SK-N-SH (cell line): ENCODE data around the gene PCDHGA2. TPM values are rescaled to one million over a fixed set of nuclear protein-coding genes. Genes with fewer than 3 reads are reported as not detected.
"Not testable (repeated sequence)": the region's sequence is repeated elsewhere in the genome, so short reads cannot be mapped to it uniquely, and the experiment has no call there.

Source experiments
- CTCF ChIA-PET: fragments of 300-600, 350-600 bp; formaldehyde crosslinking; extraction: SDS; loops from one replicate; lab custom pipeline; 2021; lab: Yijun Ruan, JAX
- POLR2A ChIA-PET: fragments of 350-600 bp; sonication (Branson Sonifier 250); formaldehyde crosslinking; extraction: SDS; loops from one replicate; lab custom pipeline; 2020; ENCODE audit warnings: antibody characterized with exemption, inconsistent platforms; lab: Yijun Ruan, JAX
- DNase-seq: peaks from one replicate; pipeline ENCODE4 v3.0.0; 2012
- H2AFZ ChIP-seq: fragments of 200-600 bp; sonication (generic); 2 replicates; pipeline ENCODE4 v1.8.1; 2016; ENCODE audit warnings: antibody characterized with exemption, mild to moderate bottlenecking, low read depth
- H3F3A ChIP-seq: fragments of 200-600 bp; sonication (generic); replicated peaks from 2 replicates; pipeline ENCODE3; 2016; ENCODE audit warnings: antibody characterized with exemption, mild to moderate bottlenecking; ENCODE audit not compliant: insufficient read depth
- H3K27ac ChIP-seq, 2 experiments: fragments of 200-500 bp in 1 of 2; fragments of 200-600 bp in 1 of 2; sonication (Bioruptor generic) in 1 of 2; sonication (generic), shearing (Covaris generic) in 1 of 2; 2 replicates each; pipeline versions ENCODE4 v1.5.1 to v1.6.1; 2014 to 2016; ENCODE audit warnings: low read depth in 2 of 2, inconsistent platforms in 1 of 2, low read length in 1 of 2, mild to moderate bottlenecking in 1 of 2, mixed read lengths in 1 of 2
- H3K27me3 ChIP-seq: fragments of 200-600 bp; sonication (generic), shearing (Covaris generic); 2 replicates; pipeline ENCODE4 v1.6.1; 2016; ENCODE audit warnings: mixed run types; ENCODE audit not compliant: insufficient read depth
- H3K36me3 ChIP-seq, 2 experiments: fragments of 200-500 bp in 1 of 2; fragments of 200-600 bp in 1 of 2; sonication (Bioruptor generic) in 1 of 2; sonication (generic) in 1 of 2; replicated peaks in 1 of 2; 2 replicates each; pipeline versions ENCODE3 to v1.5.1; 2014 to 2016; ENCODE audit warnings: low read length in 1 of 2, mild to moderate bottlenecking in 1 of 2; ENCODE audit not compliant: insufficient read depth in 2 of 2, control insufficient read depth in 1 of 2
- H3K4me1 ChIP-seq, 2 experiments: fragments of 200-500 bp in 1 of 2; fragments of 200-600 bp in 1 of 2; sonication (Bioruptor generic) in 1 of 2; sonication (generic), shearing (Covaris generic) in 1 of 2; 2 replicates each; pipeline versions ENCODE4 v1.5.1 to v1.6.1; 2014 to 2016; ENCODE audit warnings: low read depth in 1 of 2, low read length in 1 of 2, mixed run types in 1 of 2; ENCODE audit not compliant: insufficient read depth in 2 of 2, control insufficient read depth in 1 of 2
- H3K4me2 ChIP-seq: fragments of 200-600 bp; sonication (generic), shearing (Covaris generic); 2 replicates; pipeline ENCODE4 v1.6.1; 2017; ENCODE audit warnings: mixed run types
- H3K4me3 ChIP-seq, 2 experiments: fragments of 200-500 bp in 1 of 2; fragments of 200-600 bp in 1 of 2; sonication (Bioruptor generic) in 1 of 2; sonication (generic), shearing (Covaris generic) in 1 of 2; 2 replicates each; pipeline versions ENCODE4 v1.5.1 to v1.8.1; 2014 to 2016; ENCODE audit warnings: low read depth in 2 of 2, inconsistent platforms in 1 of 2, low read length in 1 of 2, mild to moderate bottlenecking in 1 of 2, mixed read lengths in 1 of 2, moderate library complexity in 1 of 2
- H3K79me2 ChIP-seq: fragments of 200-600 bp; sonication (generic); 2 replicates; pipeline ENCODE4 v1.8.1; 2017; ENCODE audit warnings: mild to moderate bottlenecking; ENCODE audit not compliant: insufficient read depth
- H3K9ac ChIP-seq: fragments of 200-600 bp; sonication (generic); 2 replicates; pipeline ENCODE4 v1.6.1; 2017; ENCODE audit warnings: mixed run types
- H3K9me2 ChIP-seq: fragments of 200-600 bp; sonication (generic); 2 replicates; pipeline ENCODE4 v1.6.1; 2017; ENCODE audit warnings: mixed run types
- H3K9me3 ChIP-seq: fragments of 200-600 bp; sonication (generic); 2 replicates; pipeline ENCODE4 v1.6.1; 2017; ENCODE audit warnings: mixed run types, mild to moderate bottlenecking, moderate library complexity
- H4K20me1 ChIP-seq: fragments of 200-600 bp; sonication (generic); 2 replicates; pipeline ENCODE4 v1.6.1; 2017; ENCODE audit warnings: mild to moderate bottlenecking, mixed run types; ENCODE audit not compliant: insufficient read depth
- CHD2 ChIP-seq: fragments of 150-350 bp; IDR thresholded peaks from 2 replicates; pipeline ENCODE4 v1.6.1; 2018; ENCODE audit warnings: low read length; ENCODE audit not compliant: partially characterized antibody
- EZH2phosphoT487 ChIP-seq: fragments of 200-600 bp; sonication (generic); IDR thresholded peaks from 2 replicates; pipeline ENCODE4 v1.6.1; 2017; ENCODE audit warnings: low read depth, mixed run types, mild to moderate bottlenecking, antibody characterized with exemption, moderate library complexity, borderline replicate concordance
- FOXJ3 ChIP-seq: sonication (generic); formaldehyde crosslinking; IDR thresholded peaks from 2 replicates; pipeline ENCODE4 v1.5.1; 2020; ENCODE audit warnings: mild to moderate bottlenecking, missing genetic modification reagents
- GATA2 ChIP-seq: sonication (generic); formaldehyde crosslinking; IDR thresholded peaks from 2 replicates; pipeline ENCODE4 v1.5.0; 2020; ENCODE audit warnings: mild to moderate bottlenecking, missing genetic modification reagents
- JUND ChIP-seq: IDR thresholded peaks from 2 replicates; pipeline ENCODE4 v1.4.0; 2012
- MAX ChIP-seq: IDR thresholded peaks from 2 replicates; pipeline ENCODE4 v1.4.0; 2012; ENCODE audit warnings: low read depth
- MXI1 ChIP-seq: IDR thresholded peaks from 2 replicates; pipeline ENCODE4 v1.6.1; 2012; ENCODE audit warnings: mild to moderate bottlenecking, low read depth, low read length, improper control_type of control experiment
- NRF1 ChIP-seq: IDR thresholded peaks from 2 replicates; pipeline ENCODE4 v1.6.1; 2012; ENCODE audit warnings: low read depth, mild to moderate bottlenecking, low read length
- POLR2AphosphoS5 ChIP-seq: IDR thresholded peaks from 2 replicates; pipeline ENCODE4 v1.6.1; 2012; ENCODE audit warnings: low read depth, low read length
- RAD21 ChIP-seq: IDR thresholded peaks from 2 replicates; pipeline ENCODE4 v1.6.1; 2012; ENCODE audit warnings: mild to moderate bottlenecking, low read length
- RCOR1 ChIP-seq: fragments of 150-350 bp; IDR thresholded peaks from 2 replicates; pipeline ENCODE4 v1.6.1; 2017; ENCODE audit warnings: antibody characterized with exemption, low read length
- RXRA ChIP-seq: IDR thresholded peaks from 2 replicates; pipeline ENCODE4 v1.4.0; 2012; ENCODE audit warnings: low read depth, mild to moderate bottlenecking, borderline replicate concordance
- SMC3 ChIP-seq: IDR thresholded peaks from 2 replicates; pipeline ENCODE4 v1.6.1; 2012; ENCODE audit warnings: low read depth, low read length, improper control_type of control experiment
- USF2 ChIP-seq: fragments of 150-350 bp; IDR thresholded peaks from 2 replicates; pipeline ENCODE4 v1.6.1; 2017; ENCODE audit warnings: antibody characterized with exemption, low read length, low read depth, borderline replicate concordance
- YY1 ChIP-seq: IDR thresholded peaks from 2 replicates; pipeline ENCODE4 v1.4.0; 2012; ENCODE audit warnings: low read depth, mild to moderate bottlenecking
- WGBS: methylation state at CpG from one replicate; pipeline ENCODE4 v1.1.6; 2017; ENCODE audit warnings: low lambda C conversion rate; 5-methylcytosine and 5-hydroxymethylcytosine counted together
- polyA plus RNA-seq, 3 experiments: library from polyadenylated mRNA; depleted of rRNA; stranded (reverse); fragments of >200 nt; gene quantifications; 2 replicates each; pipeline ENCODE4 v1.2.3, GENCODE V29; 2012
- TF ChIP-seq, protein P1 (sequence below): fragments of 200-600 bp; sonication (generic); IDR thresholded peaks from 2 replicates; pipeline ENCODE4 v1.6.1; 2017; ENCODE audit warnings: antibody characterized with exemption, mild to moderate bottlenecking, moderate library complexity
- TF ChIP-seq, protein P2 (sequence below): IDR thresholded peaks from 2 replicates; pipeline ENCODE4; 2012

The PCDHGA2 gene
- polyA plus RNA-seq, 1 of the 3 experiments (the other 2 are of a cell fraction): 1.4 TPM

DNA sequence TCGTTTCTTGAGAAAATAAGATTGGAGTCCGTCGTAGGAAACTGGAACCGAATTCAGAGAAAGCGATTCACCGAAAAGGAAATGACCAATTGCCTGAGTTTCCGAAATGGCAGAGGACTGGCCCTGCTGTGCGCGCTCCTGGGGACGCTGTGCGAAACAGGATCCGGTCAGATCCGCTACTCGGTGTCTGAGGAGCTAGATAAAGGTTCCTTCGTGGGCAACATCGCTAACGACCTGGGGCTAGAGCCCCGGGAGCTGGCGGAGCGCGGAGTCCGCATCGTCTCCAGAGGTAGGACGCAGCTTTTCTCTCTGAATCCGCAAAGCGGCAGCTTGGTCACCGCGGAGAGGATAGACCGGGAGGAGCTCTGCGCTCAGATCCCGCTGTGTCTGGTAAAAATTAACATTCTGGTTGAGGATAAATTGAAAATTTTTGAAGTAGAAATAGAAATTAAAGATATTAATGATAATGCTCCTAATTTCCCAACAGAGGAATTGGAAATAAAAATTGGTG is 5.4 kb downstream of the PCDHGA2 start:
- H3K9me3 ChIP-seq: no peaks in the 10 kb centered on the region
- no peaks in the 10 kb centered on the region for H3K79me2 ChIP-seq
- WGBS: 64% methylated on average over 31 of the region's 31 CpGs
- no peaks in the 10 kb centered on the region for H3K27me3 ChIP-seq
- H3K9me2 ChIP-seq: no peaks in the 10 kb centered on the region
- H4K20me1 ChIP-seq: no peaks in the 10 kb centered on the region
- no peak overlapping the region for H3K9ac ChIP-seq
- H3K4me2 ChIP-seq: no peak overlapping the region
- POLR2A ChIA-PET: no interaction called here
- TF ChIP-seq, protein P1, sequence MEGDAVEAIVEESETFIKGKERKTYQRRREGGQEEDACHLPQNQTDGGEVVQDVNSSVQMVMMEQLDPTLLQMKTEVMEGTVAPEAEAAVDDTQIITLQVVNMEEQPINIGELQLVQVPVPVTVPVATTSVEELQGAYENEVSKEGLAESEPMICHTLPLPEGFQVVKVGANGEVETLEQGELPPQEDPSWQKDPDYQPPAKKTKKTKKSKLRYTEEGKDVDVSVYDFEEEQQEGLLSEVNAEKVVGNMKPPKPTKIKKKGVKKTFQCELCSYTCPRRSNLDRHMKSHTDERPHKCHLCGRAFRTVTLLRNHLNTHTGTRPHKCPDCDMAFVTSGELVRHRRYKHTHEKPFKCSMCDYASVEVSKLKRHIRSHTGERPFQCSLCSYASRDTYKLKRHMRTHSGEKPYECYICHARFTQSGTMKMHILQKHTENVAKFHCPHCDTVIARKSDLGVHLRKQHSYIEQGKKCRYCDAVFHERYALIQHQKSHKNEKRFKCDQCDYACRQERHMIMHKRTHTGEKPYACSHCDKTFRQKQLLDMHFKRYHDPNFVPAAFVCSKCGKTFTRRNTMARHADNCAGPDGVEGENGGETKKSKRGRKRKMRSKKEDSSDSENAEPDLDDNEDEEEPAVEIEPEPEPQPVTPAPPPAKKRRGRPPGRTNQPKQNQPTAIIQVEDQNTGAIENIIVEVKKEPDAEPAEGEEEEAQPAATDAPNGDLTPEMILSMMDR: 0 out of 2 replicates have a peak, but pooled peaks have one; percentile 4
- no peak for TF ChIP-seq YY1
- no peak for TF ChIP-seq SMC3
- TF ChIP-seq, all 33 proteins: peak for 1
- Histone ChIP-seq H3K36me3 (no peaks in the 10 kb centered on the region), H2AFZ (peak overlapping the region; percentile 50; the same call in 1 of the 2 replicates), H3F3A (no peaks in the 10 kb centered on the region), H3K4me3 (no peak overlapping the region; a peak in 1 of 4 replicates), H3K4me1 (no peaks in the 10 kb centered on the region), H3K27ac (no peak overlapping the region)
- CTCF ChIA-PET: interaction anchor here (0.7 to 2.0 kb wide), 5 partner anchors 14 to 220 kb away, joined by 3 to 8 read pairs (median 3); partner anchors contain the start of genes PCDHGA1, PCDHGA7 and PCDHGB7
- DNase-seq: no peak

GRCh38 chr5:141345327-141345726 is 6.8 kb downstream of the PCDHGA2 start:
- TF ChIP-seq EZH2phosphoT487 (no peak), USF2 (no peak), RAD21 (no peak), FOXJ3 (CRISPR knock-in tag) (no peak), RCOR1 (no peak), JUND (no peak), RXRA (no peak), CHD2 (no peak), POLR2AphosphoS5 (no peak), MXI1 (no peak), GATA2 (CRISPR knock-in tag) (no peak), NRF1 (no peak), MAX (no peak)
- TF ChIP-seq, protein P2, sequence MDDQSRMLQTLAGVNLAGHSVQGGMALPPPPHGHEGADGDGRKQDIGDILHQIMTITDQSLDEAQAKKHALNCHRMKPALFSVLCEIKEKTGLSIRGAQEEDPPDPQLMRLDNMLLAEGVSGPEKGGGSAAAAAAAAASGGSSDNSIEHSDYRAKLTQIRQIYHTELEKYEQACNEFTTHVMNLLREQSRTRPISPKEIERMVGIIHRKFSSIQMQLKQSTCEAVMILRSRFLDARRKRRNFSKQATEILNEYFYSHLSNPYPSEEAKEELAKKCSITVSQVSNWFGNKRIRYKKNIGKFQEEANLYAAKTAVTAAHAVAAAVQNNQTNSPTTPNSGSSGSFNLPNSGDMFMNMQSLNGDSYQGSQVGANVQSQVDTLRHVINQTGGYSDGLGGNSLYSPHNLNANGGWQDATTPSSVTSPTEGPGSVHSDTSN: no peak
- TF ChIP-seq, all 33 proteins: peak for 0
- ChIA-PET POLR2A (no interaction called here), CTCF (no interaction called here)
- H3K79me2 ChIP-seq: no peaks in the 10 kb centered on the region
- no peak overlapping the region for H3K4me3 ChIP-seq
- H3K9ac ChIP-seq: no peak overlapping the region
- no peaks in the 10 kb centered on the region for H3K36me3 ChIP-seq
- no peak overlapping the region for H3K27ac ChIP-seq
- WGBS: 81% methylated on average over 19 of the region's 20 CpGs
- no peak overlapping the region for H2AFZ ChIP-seq
- H3F3A ChIP-seq: no peaks in the 10 kb centered on the region
- no peaks in the 10 kb centered on the region for H3K9me2 ChIP-seq
- no peak overlapping the region for H3K4me2 ChIP-seq
- no peaks in the 10 kb centered on the region for H4K20me1 ChIP-seq
- no peaks in the 10 kb centered on the region for H3K27me3 ChIP-seq
- no peaks in the 10 kb centered on the region for H3K4me1 ChIP-seq
- H3K9me3 ChIP-seq: no peaks in the 10 kb centered on the region
- no peak for DNase-seq

GRCh38 chr5:141346017-141346416 is 7.5 kb downstream of the PCDHGA2 start:
- H3K9ac ChIP-seq, H3K4me3 ChIP-seq, H3K36me3 ChIP-seq, H3K4me2 ChIP-seq, H3K9me2 ChIP-seq, DNase-seq, H3K79me2 ChIP-seq, H3F3A ChIP-seq, H2AFZ ChIP-seq, H3K4me1 ChIP-seq, H3K27me3 ChIP-seq, H4K20me1 ChIP-seq, H3K9me3 ChIP-seq, POLR2A ChIA-PET, H3K27ac ChIP-seq: not testable (repeated sequence)
- CTCF ChIA-PET: interaction anchor here (1.6 kb wide), 1 partner anchor 212 kb away, joined by 3 read pairs; no protein-coding TSS in a partner anchor
- WGBS: 76% methylated on average over 9 of the region's 35 CpGs
